ENCODE data around the gene DNAH7. TPM values are rescaled to one million over a fixed set of nuclear protein-coding genes. Genes with fewer than 3 reads are reported as not detected.

DNAH7 gene
- total and polyA plus RNA-seq, 2 of the 13 experiments (the other 11 are each of a cell fraction or from before 2014, with no cell fraction given), result 0.09 TPM; not detected in 1

GRCh38 chr2:195818106-195818505, 250.5 kb downstream of the DNAH7 start:
- no peak for FAIRE-seq
- H3K27ac ChIP-seq (ENCODE audit: extremely low read length, insufficient read depth, low read length), result no peak overlapping the region
- no peaks in the 10 kb centered on the region for H3K36me3 ChIP-seq (replicated peaks in 1 of 2; ENCODE audit: control insufficient read depth in 1 of 2, insufficient read depth in 2 of 2, low read length in 2 of 2)
- no peaks in the 10 kb centered on the region for H3K4me1 ChIP-seq (ENCODE audit: insufficient read depth, low read length)
- ChIA-PET POLR2A (no interaction called here), CTCF (ENCODE audit: low intra/inter-chr PET ratio, low total read pairs) (no interaction called here)
- in situ Hi-C loops (cut with HindIII; ENCODE audit: extremely low pct_ligation_motif_present, low pct_unique_long_range_greater_than_20kb) (no loop called here), intact Hi-C loops (cut with micrococcal nuclease; ENCODE audit: unreplicated experiment) (no loop called here)
- TF ChIP-seq KDM1A (CRISPR knock-in tag; IDR thresholded peaks at IDR 0.05), result no peak
- TF ChIP-seq ZNF747 (CRISPR knock-in tag; IDR thresholded peaks at IDR 0.05; ENCODE audit: borderline replicate concordance), result no peak
- no peak for TF ChIP-seq ZNF34 (CRISPR knock-in tag; IDR thresholded peaks at IDR 0.05; ENCODE audit: borderline replicate concordance)
- TF ChIP-seq RBFOX2 (IDR thresholded peaks at IDR 0.05; ENCODE audit: low read depth, low read length), result no peak
- no peak for TF ChIP-seq ATAD3A (CRISPR knock-in tag; IDR thresholded peaks at IDR 0.05)
- no peak for TF ChIP-seq HDAC1 (CRISPR knock-in tag; IDR thresholded peaks at IDR 0.05)
- no peak for TF ChIP-seq TEAD3 (CRISPR knock-in tag; optimal IDR thresholded peaks at IDR 0.05; ENCODE audit: borderline replicate concordance)
- TF ChIP-seq NR0B2 (CRISPR knock-in tag; IDR thresholded peaks at IDR 0.05), result no peak
- no peak overlapping the region for H3K9ac ChIP-seq (ENCODE audit: insufficient read depth, low read depth, low read length)
- no peak for DNase-seq (ENCODE audit: low spot score)
- no peak overlapping the region for H2AFZ ChIP-seq (ENCODE audit: low read length)
- no peak overlapping the region for H3K4me2 ChIP-seq (ENCODE audit: low read depth, low read length)
- H4K20me1 ChIP-seq (ENCODE audit: insufficient read depth, low read length), result no peaks in the 10 kb centered on the region
- H3K4me3 ChIP-seq (replicated peaks in 1 of 3; ENCODE audit: insufficient read depth in 1 of 3, low read depth in 2 of 3, low read length in 3 of 3), result no peak overlapping the region
- BruUV-seq (replicated peaks), result no TSS peak
- ATAC-seq, result no peak
- no peaks in the 10 kb centered on the region for H3K79me2 ChIP-seq (ENCODE audit: insufficient read depth, low read length)
- no peaks in the 10 kb centered on the region; a peak in 1 of 5 replicates for H3K27me3 ChIP-seq (ENCODE audit: control insufficient read depth in 1 of 2, insufficient read depth in 2 of 2, low read length in 2 of 2)
- no peaks in the 10 kb centered on the region for H3K9me3 ChIP-seq (ENCODE audit: low read length)

- DNase-seq (ENCODE audit: low spot score) (no peak), FAIRE-seq (no peak), ATAC-seq (no peak)
- Histone ChIP-seq H3K4me3 (replicated peaks in 1 of 3; ENCODE audit: insufficient read depth in 1 of 3, low read depth in 2 of 3, low read length in 3 of 3) (no peak overlapping the region), H3K79me2 (ENCODE audit: insufficient read depth, low read length) (no peaks in the 10 kb centered on the region), H4K20me1 (ENCODE audit: insufficient read depth, low read length) (no peaks in the 10 kb centered on the region), H3K36me3 (replicated peaks in 1 of 2; ENCODE audit: control insufficient read depth in 1 of 2, insufficient read depth in 2 of 2, low read length in 2 of 2) (no peaks in the 10 kb centered on the region), H2AFZ (ENCODE audit: low read length) (no peak overlapping the region), H3K4me2 (ENCODE audit: low read depth, low read length) (no peak overlapping the region), H3K9me3 (ENCODE audit: low read length) (no peaks in the 10 kb centered on the region), H3K9ac (ENCODE audit: insufficient read depth, low read depth, low read length) (no peak overlapping the region), H3K27me3 (ENCODE audit: control insufficient read depth in 1 of 2, insufficient read depth in 2 of 2, low read length in 2 of 2) (no peaks in the 10 kb centered on the region), H3K4me1 (ENCODE audit: insufficient read depth, low read length) (no peaks in the 10 kb centered on the region), H3K27ac (ENCODE audit: extremely low read length, insufficient read depth, low read length) (no peak overlapping the region)
- no peak for TF ChIP-seq GZF1 (CRISPR knock-in tag; IDR thresholded peaks at IDR 0.05)
- peak; percentile 50; the same call in 1 of the 2 replicates for TF ChIP-seq CEBPB (IDR thresholded peaks at IDR 0.05; ENCODE audit: borderline replicate concordance, low read depth, low read length)
- ChIA-PET POLR2A (no interaction called here), CTCF (ENCODE audit: low intra/inter-chr PET ratio, low total read pairs) (no interaction called here)
- no TSS peak for BruUV-seq (replicated peaks)
- intact Hi-C loops (cut with micrococcal nuclease; ENCODE audit: unreplicated experiment), result no loop called here
- in situ Hi-C loops (cut with HindIII; ENCODE audit: extremely low pct_ligation_motif_present, low pct_unique_long_range_greater_than_20kb), result no loop called here
- WGBS (ENCODE audit: low lambda C conversion rate), result 16% methylated on average over 2 of the region's 2 CpGs
These were observed 253.6 kb downstream of the DNAH7 start for GRCh38 chr2:195815083-195815482.

Measured in HepG2 (cell line).